ENCODE measurements around the gene MYO1D. TPM values are rescaled to one million over a fixed set of nuclear protein-coding genes. Genes with fewer than 3 reads are reported as not detected.
"Not testable (repeated sequence)": the region's sequence is repeated elsewhere in the genome, so short reads cannot be mapped to it uniquely, and the experiment has no call there.

MYO1D gene
- total RNA-seq, result 1 to 10 TPM; 1.6 to 9.8 (median 5.6) TPM

GRCh38 chr17:32876417-32877163 lies at the start of gene MYO1D:
Gene MYO1D, minus strand, starts transcription at chr17:32877124. Its CDS starts 252 bp downstream, at chr17:32876872.
- peak within 1 kb of the TSS; percentile 70 to 83 (median 76) for H3K4me3 ChIP-seq
- in situ Hi-C loops (cut with MboI; ENCODE audit: low pct_unique_long_range_greater_than_20kb in 2 of 9, low sequenced_read_pairs in 9 of 9, unreplicated experiment in 9 of 9), result no loop called here
- peak in 7 of 8 experiments; percentile 17 to 79 (median 74) for ATAC-seq (replicated peaks in 6 of 8)
- peak within 1 kb of the TSS; percentile 50 to 73 for H3K27ac ChIP-seq
- WGBS, 10 experiments, result 0% methylated on average over 2 to 4 of the region's 101 CpGs; no CpG with 5 or more reads in 8 of the 10 experiments
- H3K4me1 ChIP-seq (replicated peaks in 1 of 2), result peaks cover 6 to 10% of the 10 kb centered on the region in 2 donors

DNA sequence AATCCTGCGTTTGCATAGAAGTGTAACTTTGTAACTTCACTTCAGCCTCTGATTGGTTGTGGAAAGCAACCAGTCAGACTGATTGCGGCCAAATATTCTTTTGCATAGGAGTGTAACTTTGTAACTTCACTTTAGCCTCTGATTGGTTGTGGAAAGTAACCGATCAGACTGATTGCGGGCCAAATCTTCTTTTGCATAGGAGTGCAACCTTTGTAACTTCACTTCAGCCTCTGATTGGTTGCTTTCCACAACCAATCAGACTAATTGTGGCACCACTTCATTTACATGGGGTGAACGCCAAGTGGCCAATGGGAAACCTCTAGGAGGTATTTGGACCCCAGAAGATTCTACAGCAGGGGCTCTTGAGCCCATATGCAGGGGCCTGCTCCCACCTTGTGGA lies 49.3 kb upstream of the MYO1D start:
- Histone ChIP-seq H3K27ac (no peak overlapping the region), H3K4me1 (replicated peaks in 1 of 2) (peaks cover 6 to 12% of the 10 kb centered on the region in 2 donors), H3K4me3 (no peak overlapping the region)
- 86 to 100% (median 95%) methylated on average over 1 to 5 of the region's 5 CpGs; no CpG with 5 or more reads in 2 of the 10 experiments for WGBS, 10 experiments
- ATAC-seq (replicated peaks in 6 of 8), result no peak
- in situ Hi-C loops (cut with MboI; ENCODE audit: low pct_unique_long_range_greater_than_20kb in 2 of 9, low sequenced_read_pairs in 9 of 9, unreplicated experiment in 9 of 9), result no loop called here

DNA sequence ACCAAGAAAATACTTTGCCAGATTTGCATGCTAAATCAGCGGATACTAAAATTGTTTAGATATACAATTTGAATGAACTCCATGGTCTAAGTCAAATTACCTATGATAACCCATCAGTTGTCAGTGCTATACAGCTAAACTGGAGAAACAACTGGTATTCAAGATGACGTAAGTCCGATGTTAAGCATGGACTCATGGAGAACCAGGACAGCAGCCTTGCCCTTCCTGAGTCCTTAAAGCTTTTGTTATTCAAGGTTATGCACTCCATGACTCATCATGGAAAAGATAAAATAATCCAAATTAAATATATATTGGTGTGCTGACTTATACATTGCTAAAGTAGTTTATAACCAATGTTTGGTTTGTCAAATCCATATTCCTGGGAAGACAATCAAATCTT lies 47.0 kb upstream of the MYO1D start:
- H3K27ac ChIP-seq; H3K4me3 ChIP-seq; H3K4me1 ChIP-seq (replicated peaks in 1 of 2): not testable (repeated sequence)
- in situ Hi-C loops (cut with MboI; ENCODE audit: low pct_unique_long_range_greater_than_20kb in 2 of 9, low sequenced_read_pairs in 9 of 9, unreplicated experiment in 9 of 9), result loop anchor here in 3 of 9 experiments (25.0 kb wide), 1 partner anchor 137 kb away; no protein-coding TSS in a partner anchor
- WGBS, 10 experiments, result 0 to 100% (median 94%) methylated on average over 1 to 3 of the region's 3 CpGs; no CpG with 5 or more reads in 3 of the 10 experiments
- peak in 2 of 8 experiments; percentile 11 to 28 for ATAC-seq (replicated peaks in 6 of 8)

DNA sequence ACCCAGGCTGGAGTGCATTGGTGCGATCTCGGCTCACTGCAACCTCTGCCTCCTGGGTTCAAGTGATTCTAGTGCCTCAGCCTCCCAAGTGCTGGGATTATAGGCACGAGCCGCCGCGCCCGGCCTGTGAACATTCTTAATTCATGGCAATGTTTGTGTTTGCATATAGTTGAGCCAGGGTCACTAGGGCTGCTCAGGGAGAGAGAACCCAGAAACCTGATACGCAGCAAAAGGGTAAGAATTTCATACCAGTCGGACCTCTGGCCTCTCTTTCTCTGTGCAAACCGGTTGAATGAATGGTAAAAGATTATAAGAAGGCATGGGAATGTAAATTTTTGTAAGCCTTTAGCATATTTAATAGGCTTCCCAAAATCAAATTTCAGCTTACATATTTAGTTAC lies 44.1 kb upstream of the MYO1D start:
- no peak for ATAC-seq (replicated peaks in 6 of 8)
- in situ Hi-C loops (cut with MboI; ENCODE audit: low pct_unique_long_range_greater_than_20kb in 2 of 9, low sequenced_read_pairs in 9 of 9, unreplicated experiment in 9 of 9), result loop anchor here in 3 of 9 experiments (25.0 kb wide), 1 partner anchor 134 kb away; no protein-coding TSS in a partner anchor
- H3K4me1 ChIP-seq (replicated peaks in 1 of 2), result no peaks in the 10 kb centered on the region
- H3K4me3 ChIP-seq, result no peak overlapping the region
- 67 to 100% (median 80%) methylated on average over 1 to 8 of the region's 10 CpGs; no CpG with 5 or more reads in 1 of the 10 experiments for WGBS, 10 experiments
- no peak overlapping the region for H3K27ac ChIP-seq

DNA sequence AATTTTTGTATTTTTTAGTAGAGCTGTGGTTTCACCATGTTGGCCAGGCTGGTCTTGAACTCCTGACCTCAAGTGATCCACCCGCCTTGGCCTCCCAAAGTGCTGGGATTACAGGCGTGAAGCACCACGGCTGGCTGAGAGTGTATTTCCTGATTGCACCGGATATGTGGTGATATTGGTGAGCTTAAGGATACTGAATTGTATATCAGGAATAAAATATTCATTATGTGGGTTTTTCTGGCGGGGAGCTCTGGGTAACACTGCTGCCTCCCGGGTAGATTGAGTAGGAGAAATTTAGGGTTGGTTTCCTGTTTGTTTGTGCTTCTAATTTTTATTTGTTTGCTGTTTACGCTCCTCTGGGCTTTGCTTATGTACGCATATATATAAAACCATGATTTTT lies 43.4 kb upstream of the MYO1D start:
- Histone ChIP-seq H3K4me3 (no peak overlapping the region), H3K27ac (no peak overlapping the region), H3K4me1 (replicated peaks in 1 of 2) (no peaks in the 10 kb centered on the region)
- 0 to 97% (median 87%) methylated on average over 1 to 7 of the region's 8 CpGs for WGBS, 10 experiments
- peak in 3 of 8 experiments; percentile 43 to 92 (median 89) for ATAC-seq (replicated peaks in 6 of 8)
- in situ Hi-C loops (cut with MboI; ENCODE audit: low pct_unique_long_range_greater_than_20kb in 2 of 9, low sequenced_read_pairs in 9 of 9, unreplicated experiment in 9 of 9), result loop anchor here in 3 of 9 experiments (25.0 kb wide), 1 partner anchor 133 kb away; no protein-coding TSS in a partner anchor

GRCh38 chr17:32919876-32920275 lies 43.0 kb upstream of the MYO1D start:
- in situ Hi-C loops (cut with MboI; ENCODE audit: low pct_unique_long_range_greater_than_20kb in 2 of 9, low sequenced_read_pairs in 9 of 9, unreplicated experiment in 9 of 9), result loop anchor here in 3 of 9 experiments (25.0 kb wide), 1 partner anchor 133 kb away; no protein-coding TSS in a partner anchor
- 0 to 95% (median 75%) methylated on average over 1 to 4 of the region's 4 CpGs; no CpG with 5 or more reads in 2 of the 10 experiments for WGBS, 10 experiments
- H3K4me3 ChIP-seq; H3K4me1 ChIP-seq (replicated peaks in 1 of 2); H3K27ac ChIP-seq: not testable (repeated sequence)
- peak in 2 of 8 experiments; percentile 15 to 60 for ATAC-seq (replicated peaks in 6 of 8)

DNA sequence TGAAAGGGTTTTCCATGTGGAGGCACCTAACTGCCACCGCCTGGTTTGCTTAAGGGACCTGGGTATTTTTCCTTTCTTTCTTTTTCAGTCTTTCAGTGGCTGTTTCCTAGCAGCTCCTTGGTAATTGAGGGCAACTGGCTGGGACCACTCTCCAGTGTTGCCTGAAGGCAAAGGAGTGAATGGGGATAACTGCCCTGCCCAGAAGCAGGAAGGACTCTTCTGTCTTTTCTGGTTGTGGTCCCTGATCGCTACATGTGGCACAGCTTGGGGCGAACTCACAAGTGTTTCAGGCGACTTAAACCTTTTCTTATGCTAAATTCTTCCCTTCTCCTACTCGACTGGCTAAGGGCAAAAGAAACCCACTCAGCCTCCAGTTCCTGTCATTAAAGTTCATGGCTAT lies 40.9 kb upstream of the MYO1D start:
- WGBS, 10 experiments, result 19 to 95% (median 57%) methylated on average over 2 to 4 of the region's 5 CpGs; no CpG with 5 or more reads in 3 of the 10 experiments

DNA sequence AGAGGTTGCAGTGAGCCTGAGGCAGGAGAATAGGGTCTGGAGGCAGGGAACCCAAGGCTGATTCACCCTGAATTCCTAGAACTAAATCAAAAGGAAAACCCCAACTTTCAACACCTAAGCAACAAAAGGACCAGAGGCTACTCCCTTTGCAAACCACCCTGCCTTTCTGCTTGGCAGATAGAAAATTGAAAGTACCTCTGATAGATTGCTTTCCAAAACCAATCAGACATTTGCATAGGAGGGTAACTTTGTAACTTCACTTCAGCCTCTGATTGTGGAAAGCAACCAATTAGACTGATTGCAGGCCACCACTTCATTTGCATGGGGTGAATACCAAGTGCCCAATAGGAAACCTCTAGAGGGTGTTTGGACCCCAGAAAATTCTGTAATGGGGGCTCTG lies 40.2 kb upstream of the MYO1D start:
- no peak for ATAC-seq (replicated peaks in 6 of 8)
- Histone ChIP-seq H3K4me1 (replicated peaks in 1 of 2) (no peaks in the 10 kb centered on the region), H3K4me3 (no peak overlapping the region), H3K27ac (no peak overlapping the region)
- in situ Hi-C loops (cut with MboI; ENCODE audit: low pct_unique_long_range_greater_than_20kb in 2 of 9, low sequenced_read_pairs in 9 of 9, unreplicated experiment in 9 of 9), result loop anchor here in 3 of 9 experiments (25.0 kb wide), 1 partner anchor 130 kb away; no protein-coding TSS in a partner anchor

More for the DNA sequence above, 40.9 kb upstream of the MYO1D start:
- in situ Hi-C loops (cut with MboI; ENCODE audit: low pct_unique_long_range_greater_than_20kb in 2 of 9, low sequenced_read_pairs in 9 of 9, unreplicated experiment in 9 of 9), result loop anchor here in 3 of 9 experiments (25.0 kb wide), 1 partner anchor 131 kb away; no protein-coding TSS in a partner anchor
- H3K4me1 ChIP-seq (replicated peaks in 1 of 2), result no peaks in the 10 kb centered on the region
- H3K4me3 ChIP-seq, result no peak overlapping the region
- H3K27ac ChIP-seq, result no peak overlapping the region
- ATAC-seq (replicated peaks in 6 of 8), result no peak

DNA sequence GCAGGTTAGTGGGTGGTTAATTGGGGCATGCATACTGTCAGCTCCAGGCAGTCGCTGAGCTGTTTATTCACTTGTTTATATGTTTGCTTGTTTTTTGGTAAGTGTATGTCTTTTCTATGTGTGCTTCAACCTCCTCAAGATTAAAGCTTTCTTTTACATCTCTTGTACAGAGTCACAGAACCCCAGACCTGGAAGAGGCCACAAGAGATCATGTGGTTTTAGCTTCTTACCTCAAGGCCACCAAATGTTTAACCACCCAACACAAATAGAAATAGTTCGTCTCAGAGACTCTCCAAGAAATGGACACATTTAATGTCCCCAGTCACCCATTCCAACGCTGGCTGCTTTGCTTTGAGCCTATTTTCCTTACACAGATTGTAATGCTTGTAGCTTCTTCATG lies 39.2 kb upstream of the MYO1D start:
- Histone ChIP-seq H3K4me1 (replicated peaks in 1 of 2) (no peaks in the 10 kb centered on the region), H3K27ac (no peak overlapping the region), H3K4me3 (no peak overlapping the region)
- ATAC-seq (replicated peaks in 6 of 8), result no peak
- in situ Hi-C loops (cut with MboI; ENCODE audit: low pct_unique_long_range_greater_than_20kb in 2 of 9, low sequenced_read_pairs in 9 of 9, unreplicated experiment in 9 of 9), result loop anchor here in 3 of 9 experiments (25.0 kb wide), 1 partner anchor 129 kb away; no protein-coding TSS in a partner anchor
- WGBS, 10 experiments, result 38 to 65% (median 42%) methylated on average over 2 to 3 of the region's 3 CpGs; no CpG with 5 or more reads in 4 of the 10 experiments

- in situ Hi-C loops (cut with MboI; ENCODE audit: low pct_unique_long_range_greater_than_20kb in 2 of 9, low sequenced_read_pairs in 9 of 9, unreplicated experiment in 9 of 9), result loop anchor here in 3 of 9 experiments (25.0 kb wide), 1 partner anchor 128 kb away; no protein-coding TSS in a partner anchor
Observed at GRCh38 chr17:32915245-32915644, 38.3 kb upstream of the MYO1D start.

DNA sequence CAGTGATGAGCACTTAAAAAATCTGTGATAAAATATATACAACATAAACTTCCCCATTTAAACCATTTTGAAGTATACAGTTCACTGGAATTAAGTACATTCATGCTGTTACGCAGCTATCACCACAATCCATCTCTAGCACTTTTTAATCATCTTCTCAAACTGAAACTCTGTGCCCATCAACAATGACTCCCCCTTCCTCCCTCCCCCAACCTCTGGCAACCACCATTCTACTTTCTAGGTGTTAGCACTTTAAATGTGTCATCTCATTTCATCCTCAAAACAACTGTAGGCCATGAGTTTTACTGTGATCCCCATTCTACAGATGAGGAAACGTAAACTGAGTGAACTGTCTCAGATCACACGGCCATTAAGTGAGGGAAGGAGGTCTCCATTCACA lies 37.3 kb upstream of the MYO1D start:
- Histone ChIP-seq H3K27ac (no peak overlapping the region), H3K4me3 (no peak overlapping the region), H3K4me1 (replicated peaks in 1 of 2) (no peaks in the 10 kb centered on the region)
- 40 to 100% (median 83%) methylated on average over 1 to 3 of the region's 3 CpGs; no CpG with 5 or more reads in 3 of the 10 experiments for WGBS, 10 experiments
- in situ Hi-C loops (cut with MboI; ENCODE audit: low pct_unique_long_range_greater_than_20kb in 2 of 9, low sequenced_read_pairs in 9 of 9, unreplicated experiment in 9 of 9), result loop anchor here in 3 of 9 experiments (25.0 kb wide), 1 partner anchor 127 kb away; no protein-coding TSS in a partner anchor
- ATAC-seq (replicated peaks in 6 of 8), result no peak

More at GRCh38 chr17:32915245-32915644, 38.3 kb upstream of the MYO1D start:
- 0 to 100% (median 78%) methylated on average over 1 to 2 of the region's 2 CpGs; no CpG with 5 or more reads in 5 of the 10 experiments for WGBS, 10 experiments
- Histone ChIP-seq H3K4me3 (no peak overlapping the region), H3K4me1 (replicated peaks in 1 of 2) (no peaks in the 10 kb centered on the region), H3K27ac (no peak overlapping the region)
- no peak for ATAC-seq (replicated peaks in 6 of 8)

- no peak for ATAC-seq (replicated peaks in 6 of 8)
- in situ Hi-C loops (cut with MboI; ENCODE audit: low pct_unique_long_range_greater_than_20kb in 2 of 9, low sequenced_read_pairs in 9 of 9, unreplicated experiment in 9 of 9), result loop anchor here in 3 of 9 experiments (25.0 kb wide), 1 partner anchor 126 kb away; no protein-coding TSS in a partner anchor
- Histone ChIP-seq H3K27ac (no peak overlapping the region), H3K4me3 (no peak overlapping the region), H3K4me1 (replicated peaks in 1 of 2) (no peaks in the 10 kb centered on the region)
- WGBS, 10 experiments, result 80 to 100% (median 94%) methylated on average over 1 to 6 of the region's 7 CpGs; no CpG with 5 or more reads in 2 of the 10 experiments
Observed at GRCh38 chr17:32913593-32913992, 36.7 kb upstream of the MYO1D start.
